OCI-M1 (cell line): ENCODE data around the gene TMEM53.

Experiments
- DNase-seq: peaks from one replicate; lab custom pipeline; 2025; lab: John Stamatoyannopoulos, UW

TMEM53 gene

DNA sequence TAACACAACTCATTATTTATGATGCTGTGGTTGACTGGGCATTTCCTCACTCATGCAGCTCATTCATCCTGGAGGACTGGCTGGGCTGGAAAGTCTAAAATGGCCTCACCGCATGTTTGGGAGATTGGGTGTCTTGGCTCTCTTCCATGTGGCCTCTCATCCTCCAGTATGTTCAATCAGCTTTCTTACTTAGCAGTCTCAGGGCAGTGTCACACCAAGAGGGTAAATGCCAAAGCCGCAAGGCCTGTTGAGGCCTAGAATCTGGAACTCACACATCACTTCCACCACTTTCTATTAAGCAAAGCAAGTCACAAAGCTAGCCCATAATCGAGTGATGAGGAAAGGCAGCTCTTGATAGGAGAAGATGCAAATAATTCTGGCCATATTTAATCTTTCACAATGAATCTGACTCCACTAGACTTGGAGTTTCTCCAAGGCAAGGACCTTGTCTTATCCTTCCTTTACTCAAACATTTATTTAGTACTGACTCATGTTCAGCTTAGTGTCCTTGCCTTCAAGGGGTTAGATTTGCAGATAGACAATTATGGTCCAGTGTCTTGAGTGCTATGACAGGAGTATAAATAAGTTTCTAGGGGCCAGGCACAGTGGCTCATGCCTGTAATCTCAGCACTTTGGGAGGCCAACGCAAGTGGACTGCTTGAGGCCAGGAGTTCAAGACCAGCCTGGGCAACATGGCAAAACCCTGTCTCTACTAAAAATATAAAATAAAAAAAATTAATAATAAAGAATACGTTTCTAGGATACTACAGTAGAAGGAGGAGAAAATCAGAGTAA is 45.1 kb downstream of the TMEM53 start:
- no peak for DNase-seq

DNA sequence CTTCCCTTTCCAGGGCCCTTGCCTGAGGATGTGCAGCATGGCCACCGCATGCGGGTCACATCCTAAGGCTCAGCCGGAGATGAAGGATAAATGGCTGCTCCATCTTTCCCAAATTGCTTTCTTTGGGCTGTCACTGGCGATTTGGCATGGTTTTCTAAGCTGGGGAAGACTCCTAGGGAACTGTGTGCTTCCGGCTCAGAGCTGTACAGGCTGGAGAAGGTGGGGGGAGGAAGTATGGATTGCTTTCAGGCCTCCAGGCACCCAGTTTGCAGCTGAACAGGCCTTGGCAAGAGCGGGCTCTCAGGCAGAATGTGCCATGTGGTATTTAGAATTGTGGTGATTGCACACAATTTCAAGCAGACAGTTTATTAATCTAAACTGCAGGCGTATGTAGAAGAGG is 48.9 kb downstream of the TMEM53 start:
- no peak for DNase-seq

DNA sequence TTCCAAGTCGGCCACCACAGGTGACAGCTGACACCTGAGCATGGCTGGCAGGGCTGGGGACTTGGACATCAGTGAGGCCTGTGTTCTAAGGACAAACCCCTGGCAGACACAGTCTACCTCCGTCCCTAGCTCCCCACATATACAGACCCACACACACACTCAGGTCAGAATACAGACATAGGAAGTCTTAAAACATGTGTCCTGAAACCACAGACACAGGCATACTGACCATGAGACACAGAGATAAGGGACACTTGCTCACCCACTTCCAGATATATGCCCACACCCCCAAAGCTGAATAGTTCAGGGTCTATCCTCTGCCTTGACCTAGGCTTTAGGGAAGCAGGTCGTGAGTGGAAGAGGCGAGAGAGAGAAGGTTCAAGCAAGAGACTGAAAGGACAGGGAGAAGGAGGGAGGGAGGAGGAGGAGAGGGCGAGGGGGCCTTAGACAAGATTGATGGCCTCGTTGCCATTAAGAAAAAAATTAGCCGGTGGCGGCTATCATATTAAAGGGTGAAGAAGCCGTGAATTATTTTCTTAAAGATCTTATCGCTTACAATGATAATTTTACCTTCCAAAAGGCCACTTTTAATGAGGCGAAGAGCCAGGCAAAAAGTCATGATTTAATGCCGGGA is 49.9 kb downstream of the TMEM53 start:
- peak; percentile 52 for DNase-seq

DNA sequence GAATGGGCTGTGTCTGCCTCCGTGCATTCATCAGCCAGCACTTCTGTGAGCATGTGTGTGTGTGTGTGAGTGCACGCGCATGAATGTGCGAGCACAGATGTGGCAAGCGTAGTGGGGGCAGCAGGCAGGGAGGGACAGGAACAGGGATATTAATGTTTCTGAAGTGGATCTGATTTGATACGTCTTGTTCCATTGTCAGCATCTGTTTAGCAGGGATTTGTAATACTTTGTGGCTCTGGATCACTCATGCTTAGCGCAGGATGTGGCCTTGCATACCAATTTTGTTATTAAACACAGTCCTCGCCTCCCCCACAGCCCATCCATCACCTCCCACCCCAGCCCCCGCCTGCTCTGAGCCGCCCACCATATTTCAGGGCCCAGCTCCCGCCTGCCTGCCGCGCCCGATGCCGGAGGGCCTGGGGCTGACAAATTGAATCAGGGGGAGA is 52.4 kb downstream of the TMEM53 start:
- DNase-seq, result no peak

DNA sequence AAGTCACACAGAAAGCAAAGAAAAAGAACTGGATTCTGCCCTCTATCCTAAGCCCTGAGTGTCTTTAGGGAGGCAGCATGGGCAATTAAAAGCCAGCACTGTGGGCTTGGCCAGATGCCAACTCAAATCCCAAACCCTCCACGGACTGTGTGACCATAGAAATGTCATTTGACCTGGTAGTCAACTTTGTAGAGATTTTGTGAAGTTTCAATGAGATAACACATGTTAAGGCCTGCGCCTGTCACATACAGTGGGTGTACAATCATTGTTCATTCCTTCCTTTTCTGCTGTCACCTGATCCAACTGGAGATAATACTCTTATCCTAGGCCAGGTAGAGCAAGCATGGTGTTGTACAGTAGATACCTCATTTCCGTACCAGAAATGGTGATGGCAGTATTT is 54.2 kb downstream of the TMEM53 start:
- DNase-seq, result peak; percentile 19

DNA sequence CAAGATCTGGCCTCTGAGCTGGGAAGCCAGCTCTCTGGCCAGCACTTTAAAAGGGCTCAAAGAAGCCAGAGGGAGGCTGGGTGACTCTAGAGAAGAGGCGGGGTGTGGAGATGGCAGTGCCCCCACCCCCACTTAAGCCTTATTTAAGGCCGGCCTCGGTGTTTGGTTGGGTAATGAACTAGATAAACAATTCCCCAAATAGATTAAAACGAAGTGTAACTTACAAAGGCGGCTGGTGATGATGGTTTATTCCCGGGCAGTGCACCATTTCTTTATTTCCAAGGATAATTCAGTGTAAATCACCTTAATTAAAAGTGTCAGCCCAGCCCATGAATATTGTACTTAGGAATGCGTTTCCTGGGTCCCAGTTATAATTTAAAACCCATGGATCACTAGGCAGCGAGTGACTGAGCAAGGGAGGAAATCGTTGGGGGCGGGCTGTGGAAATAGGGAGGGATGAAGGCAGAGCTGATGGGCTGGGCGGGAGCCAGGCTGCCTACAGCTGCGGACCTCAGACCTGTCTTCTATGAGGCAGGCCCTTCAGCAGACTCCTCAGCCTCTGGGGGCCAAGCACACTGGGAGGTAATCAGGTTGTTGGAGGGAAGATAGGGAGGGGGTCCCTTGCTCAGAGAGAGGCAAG is 54.9 kb downstream of the TMEM53 start:
- no peak for DNase-seq

DNA sequence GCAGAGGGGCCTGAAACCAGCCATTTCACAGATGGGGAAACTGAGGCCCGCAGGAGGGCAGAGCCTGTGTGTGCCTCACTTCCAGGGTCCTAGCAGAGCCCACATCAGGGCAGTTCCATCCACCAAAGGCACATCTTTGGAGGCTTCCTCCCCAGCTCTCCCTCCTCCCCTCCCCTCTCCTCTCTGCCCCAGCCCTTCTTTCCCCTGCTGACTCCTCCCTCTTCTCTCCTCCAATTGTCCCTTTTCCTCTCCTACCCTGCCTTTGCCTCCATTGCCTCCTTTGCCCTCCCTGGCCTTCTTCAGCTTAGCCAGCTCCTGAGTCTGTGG is 56.6 kb downstream of the TMEM53 start:
- DNase-seq, result no peak

DNA sequence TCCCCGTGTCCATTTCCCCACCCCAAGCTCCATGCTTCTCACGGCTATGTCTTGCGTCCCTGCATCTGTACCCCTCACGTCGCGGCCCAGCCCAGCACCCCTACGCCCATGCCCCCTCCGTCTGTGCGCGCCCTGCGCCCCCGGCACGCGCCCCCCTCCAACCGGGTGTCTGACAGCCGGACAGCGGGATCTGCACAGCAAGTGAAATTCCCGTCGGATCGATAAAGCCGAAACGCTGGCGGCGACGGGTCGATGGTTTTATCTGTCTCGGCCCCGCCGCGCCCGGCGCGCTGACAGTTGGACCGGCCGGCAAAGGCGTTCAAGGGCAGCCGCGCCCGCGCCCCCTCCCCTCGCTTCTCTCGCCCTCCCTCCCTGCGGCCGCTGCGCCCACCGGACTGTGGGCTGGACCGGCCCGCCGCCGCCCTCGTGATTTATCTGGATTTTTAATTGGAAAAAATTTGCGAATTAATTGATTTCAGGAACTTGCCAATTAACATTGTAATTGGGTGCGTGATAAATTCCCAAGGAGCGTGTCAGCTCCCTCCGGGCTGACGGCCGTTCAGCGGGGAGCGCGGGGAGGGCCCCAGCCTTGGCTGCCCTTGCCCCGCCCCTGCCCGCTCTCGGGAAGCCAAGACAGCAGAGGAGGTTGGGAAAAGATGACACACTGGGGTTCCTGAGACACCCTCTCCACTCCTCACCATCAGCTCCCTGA is 57.1 kb downstream of the TMEM53 start:
- DNase-seq, result no peak

DNA sequence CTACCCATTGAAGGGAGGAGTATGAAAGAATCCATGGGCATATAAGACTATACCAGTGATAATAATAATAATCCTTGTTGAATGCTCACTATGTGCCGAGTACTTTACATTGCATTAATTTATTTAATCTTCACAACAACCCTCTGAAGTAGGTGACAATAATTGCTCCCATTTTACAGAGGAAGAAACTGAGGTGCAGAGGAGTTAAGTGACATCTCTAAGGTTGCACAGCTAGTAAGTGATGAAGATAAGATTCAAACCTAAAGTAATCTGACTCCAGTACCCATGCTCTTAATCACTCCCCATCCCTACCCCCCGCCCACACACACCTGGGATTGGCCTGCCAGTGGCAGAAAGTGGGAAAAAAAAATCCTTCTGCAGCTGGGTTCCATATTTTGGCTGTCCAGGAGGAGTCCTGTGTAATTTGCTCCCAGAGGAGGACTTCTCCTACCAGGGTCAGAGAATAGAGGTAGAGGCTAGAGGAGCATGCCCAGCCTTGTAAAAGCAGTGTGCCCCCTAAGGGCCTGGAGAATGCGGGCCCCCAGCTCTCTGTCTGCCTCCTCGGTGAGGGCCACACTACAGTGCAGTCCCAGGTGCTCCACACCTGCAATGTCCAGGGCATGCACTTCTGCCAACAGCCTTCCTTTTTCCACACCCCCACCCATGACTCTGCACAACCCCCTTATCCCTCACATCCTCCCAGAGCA is 57.8 kb downstream of the TMEM53 start:
- DNase-seq, result no peak

DNA sequence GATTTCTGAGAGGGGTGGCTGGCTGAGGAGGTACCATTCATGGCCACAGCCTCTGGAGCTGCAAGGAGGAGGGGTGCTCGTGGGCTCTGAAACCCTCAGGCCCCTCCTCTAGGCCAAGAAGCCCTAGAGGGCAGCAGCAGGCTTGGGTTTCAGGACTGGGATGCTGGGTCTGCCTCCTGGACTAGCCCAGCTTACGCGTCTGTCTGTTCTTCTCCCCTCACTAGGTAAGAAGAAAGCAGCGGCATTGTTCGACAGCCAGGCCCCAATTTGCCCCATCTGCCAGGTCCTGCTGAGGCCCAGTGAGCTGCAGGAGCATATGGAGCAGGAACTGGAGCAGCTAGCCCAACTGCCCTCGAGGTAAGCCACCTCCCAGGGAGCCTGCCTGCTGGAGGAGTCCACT is 60.3 kb downstream of the TMEM53 start:
- DNase-seq, result no peak

DNA sequence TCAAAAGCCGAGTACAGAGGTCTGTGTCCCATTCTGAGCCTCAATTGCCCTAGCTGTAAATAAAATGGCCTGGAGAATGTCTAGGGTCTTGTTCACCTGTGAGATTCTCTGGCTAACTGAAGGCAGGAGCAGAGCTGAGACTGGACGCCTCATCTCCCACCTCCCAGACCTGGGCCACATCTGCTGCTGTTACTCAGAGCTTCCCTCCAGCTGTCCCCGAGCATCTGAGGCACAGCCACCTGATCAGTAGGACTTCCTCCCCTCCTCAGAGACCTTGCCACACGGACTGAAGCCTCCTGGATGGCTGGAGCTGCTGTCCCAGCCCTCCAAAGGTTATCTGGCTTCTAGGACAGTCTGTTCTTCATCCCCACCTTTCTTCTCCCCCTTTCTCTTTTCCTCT is 62.4 kb downstream of the TMEM53 start:
- no peak for DNase-seq

DNA sequence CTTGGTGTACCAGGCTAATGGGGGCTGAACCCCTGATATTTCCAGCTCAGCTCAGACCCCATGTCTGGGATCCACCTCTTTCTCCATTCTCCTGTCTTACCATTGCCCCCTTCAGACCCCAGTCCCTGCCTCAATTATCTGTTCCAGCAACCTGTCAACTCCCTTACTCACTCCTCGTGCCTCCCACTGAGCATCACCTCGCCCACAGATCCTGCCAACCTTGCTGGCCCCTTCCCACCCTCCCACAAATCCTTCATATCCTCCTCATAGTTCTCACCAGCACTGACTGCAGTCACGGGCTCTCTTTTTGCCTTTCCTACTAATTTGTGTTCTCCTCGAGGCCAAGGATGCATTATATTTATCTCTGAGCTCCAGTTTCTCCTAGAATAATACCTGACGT is 62.9 kb downstream of the TMEM53 start:
- no peak for DNase-seq

DNA sequence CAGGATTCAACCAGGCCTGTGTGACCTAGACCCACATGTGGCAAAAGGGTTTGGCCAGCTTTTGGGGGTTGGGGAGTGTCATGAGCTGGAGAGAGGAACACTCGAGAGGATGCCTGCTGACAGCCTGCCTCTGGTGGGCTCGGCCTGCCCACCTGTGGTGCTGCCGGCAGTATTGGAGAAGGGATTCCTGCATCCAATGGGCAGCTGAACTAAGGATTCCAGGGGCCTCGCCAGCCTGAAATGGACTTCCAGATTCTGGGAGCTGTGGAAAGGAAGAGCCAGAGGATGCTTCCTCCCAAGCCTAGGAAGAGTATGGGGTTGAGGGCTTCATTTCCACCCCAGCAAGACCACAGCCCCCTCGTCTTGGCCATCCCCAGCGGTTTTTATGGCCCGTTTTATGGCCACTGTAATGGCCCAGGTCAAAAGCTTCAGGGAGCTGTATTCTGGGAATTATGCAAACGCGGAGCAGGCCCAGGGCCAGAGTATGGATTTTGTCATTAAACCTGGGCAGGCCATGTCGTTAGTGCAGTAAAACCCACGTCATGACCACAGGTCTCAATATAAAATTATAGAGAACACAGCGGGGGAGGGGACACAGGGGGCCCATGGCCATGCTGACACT is 63.6 kb downstream of the TMEM53 start:
- no peak for DNase-seq

DNA sequence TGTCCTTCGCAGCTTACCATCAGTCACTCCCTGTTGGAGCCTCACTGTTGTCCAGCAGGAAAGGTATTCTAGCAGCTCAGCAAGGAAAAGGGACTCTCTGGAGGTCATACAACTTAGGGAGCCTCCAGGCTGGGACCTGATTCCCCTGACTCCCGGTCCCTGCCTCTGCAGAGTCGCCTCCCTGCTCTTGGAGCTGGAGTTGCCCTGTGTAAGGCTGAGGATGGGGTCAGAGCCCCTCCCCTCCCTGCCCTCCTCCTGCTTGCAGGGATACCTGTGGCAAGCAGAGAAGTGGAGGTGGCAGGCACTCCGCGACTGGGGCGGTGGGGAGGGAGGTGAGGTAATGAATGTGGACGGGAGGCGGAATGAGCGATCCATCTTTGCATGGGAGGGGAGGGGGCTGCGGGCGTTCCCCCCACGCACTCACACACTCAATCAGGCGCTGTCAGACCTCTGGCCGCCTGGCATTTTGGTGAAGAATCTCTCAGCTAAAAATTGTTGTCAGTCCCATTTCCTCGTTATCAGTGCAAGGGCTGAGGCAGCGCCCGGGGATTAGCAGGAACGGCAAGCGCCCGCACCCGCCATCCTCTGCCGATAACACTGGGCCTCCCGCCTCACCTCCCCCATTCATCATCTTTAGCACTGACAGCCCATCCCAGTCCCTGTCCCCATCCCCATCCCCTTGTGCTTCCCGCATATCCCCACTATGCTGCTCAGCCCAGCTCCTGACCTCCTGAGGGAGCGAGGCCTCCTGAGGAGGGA is 64.3 kb downstream of the TMEM53 start:
- DNase-seq, result peak; percentile 74

DNA sequence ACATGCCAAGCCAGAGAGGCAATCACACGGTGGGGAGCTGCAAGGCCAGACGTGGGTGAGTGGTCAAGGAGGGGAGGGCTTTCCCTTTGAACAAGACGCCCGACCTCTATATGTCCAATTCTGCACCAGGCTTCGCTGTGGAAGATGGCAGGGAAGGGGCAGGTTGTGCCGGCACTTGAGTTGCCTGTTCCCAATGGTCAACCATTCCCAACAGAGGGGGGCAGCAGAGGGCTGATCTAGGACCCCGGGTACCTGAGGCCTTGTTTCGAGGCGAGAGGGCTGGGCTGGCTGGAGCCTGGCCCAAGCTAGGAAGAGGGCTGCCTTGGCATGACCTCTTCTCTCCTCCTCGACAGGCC is 64.9 kb downstream of the TMEM53 start:
- DNase-seq, result peak; percentile 80

DNA sequence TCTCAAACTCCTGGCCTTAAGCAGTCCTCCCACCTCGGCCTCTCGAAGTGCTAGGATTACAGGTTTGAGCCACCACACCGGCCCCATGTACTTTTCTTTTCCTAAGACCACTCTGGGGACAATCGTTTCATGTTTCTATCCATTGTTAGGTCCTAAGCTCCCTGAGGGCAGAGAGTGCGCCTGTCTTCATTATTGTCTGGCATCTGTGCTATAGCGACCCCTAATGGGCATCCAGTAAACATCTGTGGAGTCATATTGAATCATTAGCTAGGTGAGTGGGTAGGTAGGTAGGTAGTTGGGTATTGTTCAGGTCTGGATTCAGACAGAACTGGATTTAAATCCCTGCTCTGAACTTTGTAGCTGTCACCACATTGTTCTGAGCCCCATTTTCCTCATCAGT is 66.1 kb downstream of the TMEM53 start:
- DNase-seq, result peak; percentile 42

DNA sequence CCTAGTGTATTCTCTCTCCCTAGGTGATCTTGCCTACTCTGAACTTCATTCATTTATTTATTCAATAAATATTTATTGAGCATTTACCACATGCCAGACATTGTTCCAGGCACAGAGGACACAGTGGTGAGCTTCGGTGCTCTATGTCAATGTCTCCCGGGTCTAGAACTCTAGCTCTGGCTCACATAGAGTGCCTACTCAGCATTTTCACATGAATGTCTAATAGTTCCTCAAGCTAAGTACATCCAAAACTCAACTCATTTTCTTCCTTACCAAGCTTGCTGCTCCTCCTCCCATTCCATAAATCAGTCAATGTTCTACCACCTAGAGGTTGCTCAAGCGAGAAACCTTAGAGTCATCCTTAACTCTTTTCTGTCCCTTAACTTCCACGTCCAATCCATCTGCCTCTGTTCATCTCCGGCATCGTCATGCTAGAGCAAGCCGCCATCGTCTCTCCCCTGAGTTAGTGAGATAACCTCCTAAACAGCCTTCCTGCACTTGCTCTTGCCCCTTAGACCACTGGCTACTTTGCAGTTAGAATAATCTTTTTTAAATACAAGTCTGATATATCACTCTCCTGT is 67.5 kb downstream of the TMEM53 start:
- DNase-seq, result no peak

DNA sequence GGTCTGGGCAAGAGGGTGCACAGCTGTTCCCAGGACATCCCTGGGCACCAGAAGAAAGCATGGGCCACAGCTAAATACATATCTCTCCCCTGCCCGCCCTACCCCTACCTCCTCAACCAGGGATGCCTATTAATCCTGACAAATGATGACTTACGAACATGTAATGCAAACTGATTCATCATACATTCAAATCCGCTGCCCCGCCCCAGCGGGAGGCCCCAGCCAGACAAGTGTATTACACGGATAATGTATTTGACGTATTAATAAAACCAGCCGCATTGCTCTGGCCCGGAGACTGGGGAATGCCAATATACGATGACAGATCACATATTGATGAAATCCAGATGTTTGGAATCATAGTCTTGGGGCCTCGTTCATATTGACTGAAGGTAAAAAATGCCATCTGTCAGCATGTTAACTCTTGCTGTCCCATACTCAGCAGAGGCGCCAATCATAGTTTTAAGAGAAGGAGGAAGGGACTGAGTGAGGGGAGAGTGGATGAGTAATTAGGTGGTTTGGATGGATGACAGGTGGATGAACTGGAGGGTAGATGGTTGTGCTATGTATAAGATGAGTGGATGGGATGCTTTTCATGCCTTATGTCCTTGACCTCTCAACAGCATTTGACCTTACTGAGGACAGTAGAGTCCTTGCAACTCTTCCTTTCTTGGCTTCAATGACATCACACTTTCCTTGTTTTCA is 68.2 kb downstream of the TMEM53 start:
- no peak for DNase-seq

DNA sequence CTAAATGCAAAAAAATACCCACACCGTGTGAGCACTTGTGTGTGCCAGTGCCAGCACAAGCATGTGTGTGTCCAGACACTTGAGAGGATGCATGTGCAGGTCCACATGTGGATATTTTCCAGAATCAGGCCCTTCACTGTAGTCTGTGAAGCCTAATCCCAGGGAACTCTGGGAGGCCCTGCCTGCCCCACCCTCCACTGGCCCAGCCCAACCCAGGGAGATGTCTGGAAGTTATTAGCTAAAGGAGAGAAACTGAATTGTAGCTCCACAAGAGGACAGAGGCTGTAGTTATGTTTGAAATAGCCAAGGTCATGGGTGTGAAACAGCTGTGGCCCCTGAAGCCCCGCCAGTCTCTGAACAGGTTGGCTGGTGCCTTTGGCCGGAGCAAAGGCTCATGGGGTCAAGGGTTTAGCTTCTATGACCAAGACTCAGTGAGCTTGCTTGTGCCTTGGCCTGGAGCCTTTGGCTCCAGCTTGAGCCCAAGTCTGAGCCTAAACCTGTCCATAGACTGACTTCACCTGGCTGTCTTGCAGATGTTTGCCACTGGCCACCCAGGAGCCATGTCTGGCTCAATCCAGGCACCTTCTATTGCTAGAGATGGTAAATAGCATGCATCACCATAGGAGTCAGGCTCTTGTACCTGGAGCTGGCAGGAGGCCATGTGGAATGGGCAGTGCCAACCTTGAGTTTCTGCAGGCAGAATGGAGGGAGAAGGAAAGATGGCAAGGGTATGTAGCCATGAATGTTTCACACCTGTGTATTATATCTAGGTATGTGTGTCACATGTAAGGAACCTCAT is 69.9 kb downstream of the TMEM53 start:
- DNase-seq, result no peak
